ENCODE measurements around the gene RRP1.

RRP1 gene

DNA sequence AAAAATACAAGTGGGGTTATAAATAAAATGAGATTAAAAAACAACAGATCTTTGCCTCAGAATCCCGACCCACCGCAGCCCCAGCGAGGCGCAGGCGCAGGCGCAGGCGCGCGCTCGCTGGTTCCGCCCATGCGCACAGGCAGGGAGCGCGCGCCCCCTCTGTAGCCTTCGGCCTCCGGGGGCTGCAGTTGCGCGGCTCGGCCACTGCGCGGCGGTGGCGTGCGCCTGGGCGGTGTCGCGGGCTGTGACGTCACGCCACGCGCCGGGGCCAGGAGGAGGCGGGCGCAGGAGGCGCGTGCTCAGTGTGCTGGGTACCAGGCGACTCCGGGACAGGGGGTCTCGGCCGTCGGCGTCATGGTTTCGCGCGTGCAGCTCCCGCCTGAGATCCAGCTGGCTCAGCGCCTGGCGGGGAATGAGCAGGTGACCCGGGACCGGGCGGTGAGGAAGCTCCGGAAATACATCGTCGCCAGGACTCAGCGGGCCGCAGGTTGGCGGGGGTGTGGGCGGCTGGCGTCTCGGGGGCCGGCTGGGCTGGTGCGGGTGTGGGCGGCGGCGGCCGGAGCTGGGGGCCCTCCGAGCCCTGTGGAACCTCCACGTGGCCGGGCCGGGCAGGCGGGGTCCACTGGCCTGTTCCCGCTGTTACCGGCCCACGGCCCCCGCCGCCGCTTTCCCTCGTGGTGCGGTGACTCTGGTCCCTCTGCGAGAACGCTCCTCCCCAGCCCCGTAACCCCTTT is at the start of gene RRP1:
Gene RRP1 (plus strand): TSS at position 302 of the 734 bp plus-strand sequence. CDS start 53 bp downstream, at position 355.
- DNase-seq, result peak; percentile 73 to 97 (median 92)
- intact Hi-C loops (cut with DNase I), result loop anchor here (10.0 kb wide), 1 partner anchor 65 kb away; no protein-coding TSS in a partner anchor

DNA sequence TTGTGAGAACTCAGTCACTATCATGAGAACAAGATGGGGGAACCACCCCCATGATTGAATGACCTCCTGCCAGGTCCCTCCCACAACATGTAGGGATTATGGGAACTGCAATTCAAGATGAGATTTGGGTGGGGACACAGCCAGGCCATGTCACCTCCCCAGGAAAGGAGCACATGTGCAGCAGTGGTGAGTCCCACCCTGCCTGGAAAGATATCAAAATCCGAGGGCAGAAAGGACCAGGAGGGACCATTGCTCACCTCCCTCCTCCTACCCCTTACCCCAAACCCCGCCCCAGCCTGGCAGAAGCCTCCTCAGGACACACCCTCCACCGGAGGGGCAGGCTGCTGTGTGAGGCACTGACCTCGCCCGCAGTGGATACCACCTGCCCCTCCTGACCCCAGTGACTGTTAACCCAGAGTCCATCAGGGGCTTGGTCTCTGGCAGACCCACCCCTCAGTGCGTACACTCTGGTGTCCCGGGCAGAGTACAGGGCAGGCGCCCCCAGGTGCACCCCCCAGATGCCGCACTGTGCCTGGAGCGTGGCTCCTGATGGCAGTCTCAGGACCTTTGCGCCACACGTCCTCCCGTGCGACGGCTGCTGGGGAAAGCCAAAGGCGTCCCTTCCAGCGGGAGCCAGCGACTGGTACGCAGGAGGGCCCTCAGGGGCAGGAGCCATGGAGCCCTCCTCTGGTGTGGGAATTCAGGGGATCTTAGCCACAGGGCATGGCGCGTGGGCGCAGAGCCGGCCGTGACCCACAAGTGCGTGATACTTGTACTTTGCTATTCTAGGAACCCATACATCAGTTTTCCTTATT is 49.5 kb upstream of the RRP1 start:
- intact Hi-C loops (cut with DNase I), result no loop called here
- DNase-seq, result peak in 1 of 42 donors; percentile 26

DNA sequence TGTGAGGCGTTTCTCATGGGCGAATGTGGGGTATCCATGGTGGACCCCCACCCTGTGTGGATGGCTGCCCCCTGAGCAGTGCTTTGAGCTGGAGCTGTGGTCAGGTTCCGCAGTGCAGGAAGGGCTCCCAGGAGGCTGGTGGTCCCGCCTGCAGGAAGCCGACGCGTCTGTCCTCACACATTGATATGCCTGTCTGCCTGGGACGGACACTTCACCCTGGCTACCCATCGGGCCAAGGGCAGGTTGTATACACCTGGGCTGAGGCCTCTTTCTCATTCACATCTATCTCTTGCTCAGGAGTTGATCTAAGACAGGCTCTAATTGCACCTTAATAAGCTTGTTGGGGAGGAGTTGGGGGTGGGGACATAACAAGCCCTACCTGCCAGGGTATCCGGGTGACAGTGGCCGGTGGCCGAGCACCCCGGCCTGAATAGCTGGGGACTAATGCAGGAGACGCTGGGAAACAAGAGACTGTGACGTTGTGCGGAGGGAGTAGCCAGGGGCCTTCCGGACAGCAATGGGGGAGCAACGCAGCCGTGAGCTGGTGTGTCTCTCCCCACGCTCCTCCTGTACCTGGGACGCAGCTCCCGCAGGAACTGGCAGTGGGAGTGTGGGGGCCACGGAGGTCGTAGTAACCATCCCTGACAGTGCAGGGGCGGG is 48.8 kb upstream of the RRP1 start:
- DNase-seq, result peak in 38 of 42 donors; percentile 32 to 86 (median 63)
- intact Hi-C loops (cut with DNase I), result no loop called here

GRCh38 chr21:43741423-43742096 is 47.8 kb upstream of the RRP1 start:
- no peak for DNase-seq
- intact Hi-C loops (cut with DNase I), result no loop called here

DNA sequence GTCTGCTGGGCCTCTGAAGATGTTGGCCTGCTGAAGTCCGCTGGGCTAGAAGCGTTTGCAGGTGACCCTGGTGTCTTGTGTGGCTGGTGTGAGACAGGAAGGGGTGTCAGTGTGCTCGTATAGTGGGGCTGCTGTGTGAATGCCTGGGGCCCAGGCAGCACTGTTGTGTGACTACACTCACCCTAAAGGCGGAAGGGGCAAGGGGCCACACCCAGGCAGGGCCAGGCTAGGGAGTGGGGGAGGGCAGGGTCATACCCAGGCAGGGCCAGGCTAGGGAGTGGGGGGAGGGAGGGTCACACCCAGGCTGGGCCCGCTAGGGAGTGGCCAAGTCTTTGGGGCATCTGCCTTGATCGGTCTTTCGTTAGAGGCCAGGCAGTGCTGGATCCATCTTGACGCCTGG is 45.4 kb upstream of the RRP1 start:
- intact Hi-C loops (cut with DNase I), result no loop called here
- DNase-seq, result no peak

- DNase-seq, result no peak
- intact Hi-C loops (cut with DNase I), result no loop called here
Measured at GRCh38 chr21:43744725-43745124, 44.7 kb upstream of the RRP1 start.

GRCh38 chr21:43745772-43746517 is 43.4 kb upstream of the RRP1 start:
- DNase-seq, result no peak
- intact Hi-C loops (cut with DNase I), result no loop called here

GRCh38 chr21:43748622-43749021 is 40.8 kb upstream of the RRP1 start:
- DNase-seq, result no peak

DNA sequence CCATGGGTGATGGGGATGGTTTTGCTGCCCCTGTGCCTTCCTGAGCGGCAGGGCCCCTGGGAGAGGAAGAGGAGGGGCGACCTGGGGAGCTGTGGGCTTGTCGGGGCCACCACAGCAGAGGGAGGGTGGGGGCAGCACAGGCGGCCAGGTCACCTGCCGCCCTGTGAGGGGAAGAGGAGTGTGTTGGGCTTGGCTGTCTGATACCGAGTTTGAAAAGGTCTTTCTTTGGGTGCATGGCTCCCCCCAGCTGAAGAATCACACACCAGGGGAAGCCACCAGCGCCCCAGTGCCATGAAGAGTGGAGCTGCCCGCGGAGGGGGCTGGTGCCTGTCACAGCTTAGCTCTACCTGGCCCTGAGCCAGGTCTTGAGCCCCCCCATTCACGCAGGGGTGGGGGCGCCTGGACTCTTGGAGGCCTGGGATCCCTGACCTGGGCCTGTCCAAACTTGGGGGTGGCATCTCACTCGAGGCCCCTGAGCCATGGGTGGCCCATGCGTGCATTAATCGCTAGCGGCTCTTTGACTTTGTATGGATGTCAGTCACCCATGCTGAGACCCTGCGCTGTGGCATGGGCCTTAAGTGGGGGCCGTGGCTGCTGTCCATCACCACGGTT is 39.6 kb upstream of the RRP1 start:
- intact Hi-C loops (cut with DNase I), result no loop called here
- no peak for DNase-seq

More at GRCh38 chr21:43748622-43749021, 40.8 kb upstream of the RRP1 start:
- intact Hi-C loops (cut with DNase I), result no loop called here

GRCh38 chr21:43750339-43751033 is 38.9 kb upstream of the RRP1 start:
- intact Hi-C loops (cut with DNase I), result no loop called here
- DNase-seq, result no peak

DNA sequence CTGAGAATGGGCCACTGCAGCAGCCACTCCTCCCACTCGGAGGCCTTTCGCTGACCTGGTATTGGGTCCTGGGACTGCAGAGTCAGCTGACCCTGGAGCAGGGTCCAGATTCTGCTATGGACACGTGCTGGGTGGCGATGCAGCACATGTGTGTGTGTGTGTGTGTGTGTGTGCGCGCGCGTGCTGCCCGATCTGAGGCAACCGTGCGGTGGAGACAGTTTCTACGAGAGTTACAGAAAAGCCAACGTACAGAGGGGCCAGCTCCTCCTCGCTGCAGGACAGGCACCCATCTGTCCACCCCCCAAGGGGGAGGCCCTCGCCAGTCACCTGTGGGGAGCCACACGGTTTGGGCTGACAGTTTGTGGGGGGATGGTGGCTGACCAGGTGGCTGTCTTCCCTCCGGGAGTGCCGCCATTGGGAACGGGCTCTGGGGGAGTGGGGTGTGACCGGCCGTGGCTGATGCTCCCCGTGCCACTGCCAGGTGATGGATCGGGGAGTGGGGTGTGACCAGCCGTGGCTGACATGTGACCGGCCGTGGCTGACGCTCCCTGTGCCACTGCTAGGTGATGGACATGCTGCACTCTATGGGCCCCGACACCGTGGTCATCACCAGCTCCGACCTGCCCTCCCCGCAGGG is 37.3 kb upstream of the RRP1 start:
- intact Hi-C loops (cut with DNase I), result no loop called here
- no peak for DNase-seq

DNA sequence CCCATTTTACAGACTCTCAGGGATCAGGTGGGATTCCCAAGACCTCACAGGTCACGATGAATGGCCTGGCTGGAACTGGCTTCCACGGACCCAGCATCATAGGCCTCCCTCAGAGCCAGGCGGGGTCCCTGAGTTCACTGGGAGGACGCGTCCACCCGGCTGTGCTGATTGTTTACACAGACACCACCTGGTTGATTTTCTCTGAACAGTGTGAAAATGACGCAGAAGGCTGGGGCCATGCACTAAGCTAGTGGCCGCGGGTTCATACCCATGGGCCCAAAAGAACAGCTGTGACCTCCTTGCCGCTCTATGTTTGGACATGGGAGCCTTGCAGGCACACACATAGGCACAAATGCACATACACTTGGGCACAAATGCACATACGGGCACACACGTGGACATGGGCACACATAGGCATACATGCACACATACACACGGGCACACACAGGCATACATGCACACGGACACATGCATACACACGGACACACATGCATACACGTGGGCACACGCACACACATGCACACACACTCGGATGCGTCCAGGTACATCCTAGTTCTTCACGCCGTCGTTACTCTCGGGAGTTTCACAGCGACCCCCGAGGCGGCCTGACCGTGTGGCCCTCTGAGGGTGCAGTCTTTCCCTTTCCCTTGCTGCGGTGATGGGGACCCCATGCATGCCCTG is 36.5 kb upstream of the RRP1 start:
- DNase-seq, result no peak
- intact Hi-C loops (cut with DNase I), result no loop called here

DNA sequence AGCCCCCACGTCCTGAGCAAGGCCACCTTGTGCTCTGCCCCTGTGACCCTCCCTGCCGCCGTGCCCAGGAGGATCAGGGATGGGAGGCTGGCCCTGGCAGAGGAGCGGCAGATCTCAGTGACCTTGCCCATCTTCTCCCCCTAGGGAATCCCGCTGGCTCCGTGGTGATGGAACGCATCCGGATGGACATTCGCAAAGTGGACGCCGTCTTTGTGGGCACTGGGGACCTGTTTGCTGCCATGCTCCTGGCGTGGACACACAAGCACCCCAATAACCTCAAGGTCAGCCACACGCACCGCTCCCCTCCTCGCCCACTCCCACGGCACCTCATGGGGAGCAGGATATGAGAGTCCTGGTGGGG is 36.0 kb upstream of the RRP1 start:
- intact Hi-C loops (cut with DNase I), result no loop called here
- no peak for DNase-seq

DNA sequence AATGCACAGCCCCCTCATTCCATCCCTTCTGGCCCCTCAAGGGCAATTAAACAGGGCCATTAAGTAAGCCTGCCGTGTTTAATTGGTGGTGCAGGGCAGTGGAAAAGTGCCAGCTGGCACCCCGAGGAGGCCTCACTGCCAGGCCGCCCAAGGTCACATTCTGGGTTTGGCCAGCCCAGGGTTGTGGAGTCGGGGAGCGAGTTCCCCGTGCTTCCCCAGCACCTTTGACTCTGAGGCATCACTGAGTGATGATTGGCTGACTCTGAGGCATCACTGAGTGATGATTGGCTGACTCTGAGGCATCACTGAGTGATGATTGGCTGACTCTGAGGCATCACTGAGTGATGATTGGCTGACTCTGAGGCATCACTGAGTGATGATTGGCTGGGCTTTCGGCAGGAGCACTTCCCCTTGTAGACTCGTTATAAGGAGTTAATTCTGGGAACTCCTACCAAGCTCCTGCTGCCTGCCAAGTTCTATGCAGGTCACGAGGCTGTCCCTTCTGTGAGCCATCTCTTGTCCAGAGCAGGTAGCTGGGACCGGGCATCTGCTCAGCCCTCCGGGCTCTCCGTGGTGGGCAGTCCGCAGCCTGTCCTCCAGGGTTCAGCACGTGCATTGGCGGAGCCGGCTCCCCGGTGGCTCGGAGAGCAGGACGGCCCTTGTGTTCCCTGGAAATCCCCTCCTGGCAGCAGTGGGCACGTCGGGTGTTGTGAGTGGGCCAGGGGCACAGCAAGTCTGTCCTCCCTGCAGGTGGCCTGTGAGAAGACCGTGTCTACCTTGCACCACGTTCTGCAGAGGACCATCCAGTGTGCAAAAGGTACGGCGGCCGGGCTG is 34.2 kb upstream of the RRP1 start:
- intact Hi-C loops (cut with DNase I), result no loop called here
- DNase-seq, result peak in 2 of 42 donors; percentile 31 to 36

DNA sequence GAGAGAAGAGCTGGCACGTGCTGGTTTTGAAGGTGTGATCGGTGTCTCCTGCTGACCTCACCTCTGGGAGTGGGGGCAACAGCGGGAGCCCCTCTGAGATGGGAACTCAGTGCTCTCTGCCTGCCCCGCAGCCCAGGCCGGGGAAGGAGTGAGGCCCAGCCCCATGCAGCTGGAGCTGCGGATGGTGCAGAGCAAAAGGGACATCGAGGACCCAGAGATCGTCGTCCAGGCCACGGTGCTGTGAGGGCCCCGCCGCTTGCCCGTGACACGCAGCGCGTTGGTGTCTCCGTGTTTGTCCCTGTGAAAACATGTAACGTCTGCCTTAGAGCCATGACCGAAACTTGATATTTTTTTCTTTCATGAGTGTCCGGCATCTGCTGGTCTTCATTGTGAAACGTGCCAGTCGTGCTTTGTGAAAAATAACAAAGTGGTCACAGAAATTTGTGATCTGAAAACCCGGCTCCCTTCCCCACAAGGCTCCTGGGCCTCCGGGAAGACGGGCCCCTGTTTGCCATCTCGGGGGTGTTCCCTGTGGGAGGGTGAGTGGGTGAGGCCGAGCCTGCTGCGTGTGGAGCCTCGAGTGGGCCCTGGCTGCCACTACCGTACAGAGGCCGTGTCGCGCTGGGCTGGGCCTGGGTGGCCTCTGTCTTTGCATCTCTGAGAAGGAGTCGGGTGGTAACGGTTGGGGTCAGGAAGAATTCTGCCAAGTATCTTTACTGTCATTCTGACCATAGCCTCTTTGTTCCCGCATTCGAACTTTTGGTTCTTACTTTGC is 33.4 kb upstream of the RRP1 start:
- intact Hi-C loops (cut with DNase I), result no loop called here
- no peak for DNase-seq
